ENCODE results near the gene SLC40A1. TPM values are rescaled to one million over a fixed set of nuclear protein-coding genes. Genes with fewer than 3 reads are reported as not detected.

The SLC40A1 gene
- total and polyA plus RNA-seq, 2 of the 8 experiments (the other 6 are each of a cell fraction or from before 2014, with no cell fraction given): 0.03 TPM; not detected in 1

DNA sequence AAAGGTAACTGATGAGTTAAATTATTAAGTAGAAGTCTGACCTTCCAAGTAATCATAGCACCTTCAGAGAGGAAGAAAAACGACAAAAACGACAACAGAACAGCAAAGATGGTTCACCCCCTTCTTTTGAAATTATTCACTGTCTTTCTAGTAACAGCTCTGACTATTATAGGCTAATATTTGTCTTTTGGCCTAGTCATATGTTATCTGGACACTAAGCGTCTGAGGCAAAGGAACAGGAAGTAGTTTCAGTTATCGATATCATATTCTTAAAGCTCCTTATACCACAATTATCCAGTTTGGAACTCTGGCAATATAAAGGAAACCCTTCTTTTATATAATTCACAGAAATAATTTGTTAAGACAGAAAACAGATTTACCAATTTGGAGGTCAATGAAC lies 27.6 kb upstream of the SLC40A1 start:
- no peaks in the 10 kb centered on the region for H3K36me3 ChIP-seq (ENCODE audit: control insufficient read depth in 2 of 4, insufficient read depth in 4 of 4, low read length in 3 of 4)
- no peak overlapping the region for H3K4ac ChIP-seq (replicated peaks; ENCODE audit: insufficient read length, low read depth, low read length)
- FAIRE-seq (no peak), DNase-seq (ENCODE audit: low read depth in 1 of 2, low spot score in 2 of 2) (no peak)
- H3K9ac ChIP-seq (replicated peaks in 1 of 4; ENCODE audit: extremely low read depth in 1 of 4, low read depth in 3 of 4, low read length in 3 of 4): no peak overlapping the region
- no peak overlapping the region for H3K4me2 ChIP-seq (ENCODE audit: insufficient read depth in 1 of 2, low read depth in 2 of 2, low read length in 2 of 2)
- H2BK12ac ChIP-seq (ENCODE audit: low read depth, low read length): no peak overlapping the region
- CTCF ChIA-PET (ENCODE audit: partially characterized antibody): no interaction called here
- no peak overlapping the region for H2BK5ac ChIP-seq (ENCODE audit: low read depth, low read length)
- no peak overlapping the region for H3K14ac ChIP-seq (ENCODE audit: insufficient read length)
- no peaks in the 10 kb centered on the region for H3K9me3 ChIP-seq (ENCODE audit: insufficient read depth in 2 of 2, low read depth in 1 of 2, low read length in 1 of 2)
- no peaks in the 10 kb centered on the region for H3K79me2 ChIP-seq (ENCODE audit: control insufficient read depth in 1 of 2, insufficient read depth in 2 of 2, low read length in 2 of 2)
- no peak overlapping the region for H3K56ac ChIP-seq (replicated peaks; ENCODE audit: insufficient read length, low read depth, low read length)
- no peaks in the 10 kb centered on the region for H3K27me3 ChIP-seq (replicated peaks in 1 of 4; ENCODE audit: control insufficient read depth in 3 of 4, extremely low read depth in 1 of 4, insufficient read depth in 3 of 4, low read length in 3 of 4)
- POLR2A ChIA-PET (ENCODE audit: partially characterized antibody): no interaction called here
- H2AFZ ChIP-seq (ENCODE audit: low read length): no peak overlapping the region
- no peak overlapping the region for H4K8ac ChIP-seq (ENCODE audit: extremely low read depth, insufficient read depth, low read length)
- H3K18ac ChIP-seq (ENCODE audit: extremely low read depth, low read length): no peak overlapping the region
- H3K4me1 ChIP-seq (replicated peaks in 1 of 4; ENCODE audit: control insufficient read depth in 3 of 4, insufficient read depth in 4 of 4, low read length in 3 of 4): no peaks in the 10 kb centered on the region
- no peak overlapping the region for H2AK5ac ChIP-seq (ENCODE audit: low read depth, low read length)
- H3K4me3 ChIP-seq (ENCODE audit: extremely low read depth in 1 of 4, insufficient read depth in 2 of 4, low read depth in 3 of 4, low read length in 4 of 4): no peak overlapping the region
- no peak overlapping the region for H2BK20ac ChIP-seq (ENCODE audit: low read length)
- no peak overlapping the region for H3K23ac ChIP-seq (ENCODE audit: insufficient read length)
- H2BK15ac ChIP-seq (ENCODE audit: low read length): no peak overlapping the region
- H4K91ac ChIP-seq (replicated peaks; ENCODE audit: insufficient read length, low read length): no peak overlapping the region
- 83% methylated on average over 4 of the region's 4 CpGs; no CpG with 5 or more reads in 1 of the 2 experiments for WGBS, 2 experiments (ENCODE audit: extremely low coverage in 1 of 2, insufficient coverage in 1 of 2, insufficient read length in 1 of 2, insufficient replicate concordance in 2 of 2, low coverage in 1 of 2, low lambda C conversion rate in 2 of 2, missing lambda C conversion rate in 1 of 2)
- no peaks in the 10 kb centered on the region for H3K79me1 ChIP-seq (ENCODE audit: low read depth, low read length)
- no peaks in the 10 kb centered on the region for H3K23me2 ChIP-seq (ENCODE audit: low read depth, low read length)
- no peak overlapping the region for H2BK120ac ChIP-seq (replicated peaks; ENCODE audit: low read depth, low read length)
- H4K20me1 ChIP-seq (replicated peaks in 1 of 2; ENCODE audit: control insufficient read depth in 1 of 2, insufficient read depth in 2 of 2, low read length in 2 of 2): no peaks in the 10 kb centered on the region
- H3K27ac ChIP-seq (ENCODE audit: low read depth, low read length): no peak overlapping the region
- no peak overlapping the region for H4K5ac ChIP-seq (ENCODE audit: insufficient read length, low read depth, low read length)
- TF ChIP-seq FOSL1 (IDR thresholded peaks at IDR 0.05; ENCODE audit: insufficient read depth, low read depth, low read length) (no peak), HDAC6 (IDR thresholded peaks at IDR 0.05; ENCODE audit: low read depth, low read length) (no peak), JUND (IDR thresholded peaks at IDR 0.05; ENCODE audit: low read length) (no peak), PHF8 (conservative IDR thresholded peaks at IDR 0.05; ENCODE audit: low read depth, low read length) (no peak), CREB1 (IDR thresholded peaks at IDR 0.05) (no peak), TAF1 (IDR thresholded peaks at IDR 0.05; ENCODE audit: low read depth, low read length) (no peak), TCF12 (IDR thresholded peaks at IDR 0.05; ENCODE audit: low read depth, low read length) (no peak), EGR1 (IDR thresholded peaks at IDR 0.05; ENCODE audit: borderline replicate concordance, low read depth, low read length) (no peak), RBBP5 (IDR thresholded peaks at IDR 0.05; ENCODE audit: borderline replicate concordance, low read depth, low read length) (no peak)
- TF ChIP-seq, protein P1, sequence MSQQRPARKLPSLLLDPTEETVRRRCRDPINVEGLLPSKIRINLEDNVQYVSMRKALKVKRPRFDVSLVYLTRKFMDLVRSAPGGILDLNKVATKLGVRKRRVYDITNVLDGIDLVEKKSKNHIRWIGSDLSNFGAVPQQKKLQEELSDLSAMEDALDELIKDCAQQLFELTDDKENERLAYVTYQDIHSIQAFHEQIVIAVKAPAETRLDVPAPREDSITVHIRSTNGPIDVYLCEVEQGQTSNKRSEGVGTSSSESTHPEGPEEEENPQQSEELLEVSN (IDR thresholded peaks at IDR 0.05): no peak
- TF ChIP-seq, protein P2, sequence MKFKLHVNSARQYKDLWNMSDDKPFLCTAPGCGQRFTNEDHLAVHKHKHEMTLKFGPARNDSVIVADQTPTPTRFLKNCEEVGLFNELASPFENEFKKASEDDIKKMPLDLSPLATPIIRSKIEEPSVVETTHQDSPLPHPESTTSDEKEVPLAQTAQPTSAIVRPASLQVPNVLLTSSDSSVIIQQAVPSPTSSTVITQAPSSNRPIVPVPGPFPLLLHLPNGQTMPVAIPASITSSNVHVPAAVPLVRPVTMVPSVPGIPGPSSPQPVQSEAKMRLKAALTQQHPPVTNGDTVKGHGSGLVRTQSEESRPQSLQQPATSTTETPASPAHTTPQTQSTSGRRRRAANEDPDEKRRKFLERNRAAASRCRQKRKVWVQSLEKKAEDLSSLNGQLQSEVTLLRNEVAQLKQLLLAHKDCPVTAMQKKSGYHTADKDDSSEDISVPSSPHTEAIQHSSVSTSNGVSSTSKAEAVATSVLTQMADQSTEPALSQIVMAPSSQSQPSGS (IDR thresholded peaks at IDR 0.05; ENCODE audit: low read length): no peak
- TF ChIP-seq, protein P3, sequence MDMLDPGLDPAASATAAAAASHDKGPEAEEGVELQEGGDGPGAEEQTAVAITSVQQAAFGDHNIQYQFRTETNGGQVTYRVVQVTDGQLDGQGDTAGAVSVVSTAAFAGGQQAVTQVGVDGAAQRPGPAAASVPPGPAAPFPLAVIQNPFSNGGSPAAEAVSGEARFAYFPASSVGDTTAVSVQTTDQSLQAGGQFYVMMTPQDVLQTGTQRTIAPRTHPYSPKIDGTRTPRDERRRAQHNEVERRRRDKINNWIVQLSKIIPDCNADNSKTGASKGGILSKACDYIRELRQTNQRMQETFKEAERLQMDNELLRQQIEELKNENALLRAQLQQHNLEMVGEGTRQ (IDR thresholded peaks at IDR 0.05; ENCODE audit: low read length): no peak

Data from H1 (cell line).